ENCODE results near the gene P2RX6.
"Not testable (repeated sequence)": the region's sequence is repeated elsewhere in the genome, so short reads cannot be mapped to it uniquely, and the experiment has no call there.

Gene P2RX6

DNA sequence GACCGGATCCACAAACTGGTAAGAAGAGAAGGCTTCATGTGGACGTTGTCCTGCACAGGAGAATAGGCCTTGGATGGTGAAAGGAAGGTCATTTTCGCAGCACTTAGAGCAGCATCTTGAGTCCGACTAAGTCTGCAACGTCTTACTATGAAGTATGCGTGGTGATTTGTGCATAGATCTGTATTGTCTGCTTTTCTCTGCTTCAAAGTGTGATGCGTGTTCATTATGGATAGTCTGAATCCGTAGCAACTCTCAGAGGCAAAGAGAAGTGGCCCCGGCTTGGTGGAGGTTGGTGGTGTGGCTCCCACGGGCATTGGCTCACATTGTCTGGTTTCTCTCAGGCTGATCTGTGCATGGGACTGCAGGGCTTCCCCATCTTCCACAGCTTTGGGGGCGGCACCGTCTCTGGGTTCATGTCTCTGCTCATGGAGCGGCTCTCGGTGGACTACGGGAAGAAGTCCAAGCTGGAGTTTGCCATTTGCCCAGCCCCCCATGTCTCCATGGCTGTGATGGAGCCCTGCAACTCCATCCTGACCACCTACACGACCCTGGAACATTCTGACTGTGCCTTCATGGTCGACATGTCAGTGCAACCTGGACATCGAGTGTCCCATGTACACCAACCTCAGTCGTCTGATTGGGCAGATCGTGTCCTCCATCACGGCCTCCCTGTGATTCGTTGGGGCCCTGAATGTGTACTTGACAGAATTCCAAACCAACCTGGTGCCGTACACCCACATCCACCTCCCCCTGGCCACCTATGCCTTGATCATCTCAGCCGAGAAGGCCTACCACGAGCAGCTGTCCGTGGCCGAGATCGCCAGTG is 52.3 kb downstream of the P2RX6 start:
- no peak overlapping the region for H3K4me3 ChIP-seq
- no peak overlapping the region for H3K27ac ChIP-seq

DNA sequence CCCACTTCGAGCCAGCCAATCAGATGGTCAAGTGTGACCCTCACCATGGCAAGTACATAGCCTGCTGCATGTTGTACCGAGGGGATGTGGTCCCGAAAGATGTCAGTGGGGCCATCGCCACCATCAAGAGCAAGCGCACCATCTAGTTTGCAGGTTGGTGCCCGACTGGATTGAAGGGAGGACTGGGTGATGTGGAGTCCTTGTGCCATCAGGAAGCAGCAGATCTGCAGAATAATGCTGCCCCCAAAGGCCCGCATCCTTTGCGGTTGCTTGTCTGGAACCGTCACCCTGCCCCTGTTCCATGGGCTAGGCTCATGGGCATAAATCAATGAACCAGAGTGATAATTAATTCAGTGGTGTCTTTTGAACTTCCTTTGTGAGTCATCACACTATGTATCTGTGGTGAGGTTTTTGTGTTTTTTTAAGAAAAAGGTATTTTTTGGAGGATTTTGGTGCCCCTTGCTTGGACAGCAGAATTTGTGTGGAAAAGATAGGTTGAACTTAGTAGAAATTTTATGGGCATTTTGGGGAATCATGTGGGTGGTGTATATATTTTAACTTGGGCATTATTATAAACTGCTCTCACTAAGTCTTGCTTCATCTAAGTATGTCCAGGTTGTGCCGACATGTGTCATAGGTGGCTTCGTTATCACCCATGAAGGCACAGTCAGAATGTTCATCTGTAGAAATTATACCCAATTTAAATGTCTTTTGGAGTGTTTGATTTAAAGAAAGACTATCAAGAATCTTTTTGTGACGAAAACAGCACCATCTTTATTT is 53.1 kb downstream of the P2RX6 start:
- Histone ChIP-seq H3K4me3 (no peak overlapping the region), H3K27ac (no peak overlapping the region)

DNA sequence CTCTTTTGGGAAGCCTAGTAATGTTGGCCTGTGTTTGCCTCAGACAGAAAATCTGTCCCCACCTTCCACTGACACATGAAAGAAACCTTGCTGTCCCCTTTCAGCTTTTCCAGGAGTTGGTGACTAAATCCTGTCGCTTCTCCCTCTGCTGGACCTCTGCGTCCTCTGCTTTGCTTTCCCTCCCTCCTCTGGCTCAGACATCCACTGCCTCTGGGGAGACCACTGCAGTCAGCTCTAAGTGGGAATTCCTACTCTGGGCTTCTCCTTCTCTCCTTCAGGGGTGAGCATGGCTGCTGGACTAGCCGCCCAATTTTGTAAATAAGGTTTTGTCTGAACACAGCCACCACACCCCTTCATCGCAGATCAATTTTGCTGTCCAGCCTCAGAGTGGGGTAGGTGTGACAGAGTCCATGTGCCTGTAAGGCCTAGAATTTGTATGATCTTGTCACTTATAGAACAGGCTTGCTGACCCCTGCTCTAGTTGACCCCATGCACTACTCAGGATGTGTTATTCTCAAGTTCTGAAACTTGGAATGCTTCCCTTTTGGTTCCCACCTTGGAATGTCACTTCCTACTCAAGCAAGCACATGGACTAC is 53.8 kb downstream of the P2RX6 start:
- Histone ChIP-seq H3K4me3 (no peak overlapping the region), H3K27ac (no peak overlapping the region)

DNA sequence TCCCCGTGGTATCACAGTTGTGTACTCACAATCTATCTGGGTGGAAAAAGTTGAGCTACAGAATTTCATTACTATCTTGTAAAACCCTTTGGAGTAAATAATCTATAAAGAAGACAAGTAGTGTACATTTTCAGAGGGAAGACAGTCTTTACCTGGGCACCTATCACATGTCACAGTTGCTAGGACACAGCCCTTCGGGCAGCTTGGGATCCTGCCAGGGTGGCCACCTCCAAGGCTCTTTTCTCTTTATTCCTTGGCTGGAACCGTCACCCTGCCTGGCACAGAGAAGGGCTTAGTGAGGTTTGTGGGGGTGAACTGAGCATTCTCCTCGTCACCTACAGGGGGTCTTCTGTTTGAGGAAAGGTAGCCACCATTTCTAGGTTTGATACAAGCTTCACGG is 54.4 kb downstream of the P2RX6 start:
- Histone ChIP-seq H3K27ac (no peak overlapping the region), H3K4me3 (no peak overlapping the region)

DNA sequence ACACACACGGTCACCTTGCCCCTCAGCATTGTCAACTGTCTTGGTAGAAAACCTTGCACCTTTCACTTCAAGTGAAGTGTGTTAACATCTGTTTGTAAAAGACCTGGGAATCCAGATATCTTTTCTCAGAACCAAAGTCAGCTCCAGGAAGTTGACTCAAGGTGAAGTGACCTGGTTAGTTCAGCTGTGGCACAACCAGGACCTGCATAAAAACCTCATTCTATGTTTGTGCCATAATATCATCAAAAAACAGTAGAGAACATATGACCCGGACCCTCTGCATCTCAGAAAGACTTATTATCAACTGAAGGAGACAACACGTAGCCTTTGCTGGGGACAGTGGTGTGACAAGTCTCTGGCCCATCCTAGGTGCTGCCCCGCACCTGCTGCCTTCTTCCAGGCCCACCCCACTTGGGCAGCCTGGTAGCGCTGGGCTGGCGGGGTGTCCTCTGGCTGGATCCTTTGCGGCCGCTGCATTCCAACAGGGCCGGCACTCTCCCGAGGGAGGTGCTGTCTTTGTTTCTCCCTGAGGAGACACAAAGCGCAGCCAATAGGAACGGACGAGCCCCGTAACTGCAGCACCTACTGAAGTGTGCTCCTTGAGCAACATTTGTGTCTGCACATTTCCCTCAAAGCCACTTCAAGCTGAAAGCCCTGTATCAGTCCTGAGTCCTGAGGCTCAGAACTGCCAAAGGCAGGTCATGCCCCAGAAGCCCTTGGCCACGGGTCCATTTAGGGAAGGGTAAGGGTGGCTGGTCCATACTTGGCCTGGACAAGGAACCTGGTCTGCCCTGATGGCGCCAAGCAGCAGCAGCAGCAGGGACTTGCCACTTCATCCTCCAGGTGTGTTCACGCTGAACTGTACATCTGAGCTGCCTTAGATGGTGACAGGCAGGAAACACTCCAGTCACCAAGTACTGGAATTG is 56.0 kb downstream of the P2RX6 start:
- no peak overlapping the region for H3K27ac ChIP-seq
- H3K4me3 ChIP-seq: no peak overlapping the region

DNA sequence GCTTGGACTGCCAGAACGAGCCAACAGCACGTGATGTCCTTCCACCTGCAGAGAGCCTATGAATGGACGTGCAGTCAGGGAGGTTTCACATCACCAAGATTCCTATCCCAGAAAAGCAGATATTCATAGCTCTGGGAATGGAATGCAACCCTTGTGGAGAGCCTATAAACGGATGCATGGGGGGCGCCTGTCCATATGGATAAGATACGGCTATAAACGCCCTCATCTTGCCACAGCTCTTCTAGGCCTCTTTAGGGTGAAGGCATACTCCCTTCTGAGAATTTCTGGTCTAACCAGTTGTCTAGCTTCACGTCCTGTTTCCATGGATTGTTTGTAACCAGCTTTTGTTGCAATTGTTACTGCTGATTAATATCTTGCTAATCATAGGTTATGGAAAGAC is 56.8 kb downstream of the P2RX6 start:
- H3K27ac ChIP-seq, H3K4me3 ChIP-seq: not testable (repeated sequence)

DNA sequence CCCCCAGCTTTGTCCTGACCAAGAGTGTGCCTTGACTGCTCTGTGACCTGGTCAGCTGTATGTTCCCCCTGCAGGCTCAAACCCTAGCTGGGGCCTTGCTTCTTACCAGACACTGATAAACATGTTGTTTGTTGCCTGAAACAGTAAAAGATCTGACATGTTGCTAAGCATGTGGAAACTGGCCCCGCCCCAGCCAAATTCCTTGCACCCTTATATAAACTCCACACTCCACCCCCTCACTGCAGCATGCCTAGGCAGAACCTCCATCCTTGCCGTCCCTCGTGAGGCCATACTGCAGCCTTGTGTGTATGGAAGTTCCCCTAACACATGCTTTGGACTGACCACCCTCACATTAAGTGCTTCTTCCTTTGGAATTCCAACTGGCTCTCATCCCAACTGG is 58.1 kb downstream of the P2RX6 start:
- Histone ChIP-seq H3K27ac (peak overlapping the region in 8 of 21 experiments; percentile 2 to 66 (median 40)), H3K4me3 (no peak overlapping the region)

DNA sequence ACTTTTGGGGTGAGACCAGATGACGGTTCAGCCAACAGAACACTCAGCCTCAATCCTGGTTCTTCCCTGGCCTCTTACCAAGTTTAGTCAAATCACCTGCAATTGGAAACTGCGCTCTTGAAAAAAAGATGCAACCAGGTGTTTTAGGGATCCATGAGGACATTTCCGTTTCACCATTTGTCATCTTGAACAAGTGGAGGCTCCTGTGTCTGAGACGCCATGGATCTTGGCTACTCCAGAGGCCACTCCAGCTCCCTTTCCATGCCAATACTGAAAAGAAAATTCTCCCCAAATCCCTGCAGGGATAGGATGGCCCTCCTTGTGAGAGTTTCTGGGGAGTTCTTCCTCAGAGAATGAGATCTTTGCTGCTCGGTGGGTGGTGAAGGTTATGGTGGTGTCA is 58.5 kb downstream of the P2RX6 start:
- no peak overlapping the region for H3K4me3 ChIP-seq
- H3K27ac ChIP-seq: no peak overlapping the region

DNA sequence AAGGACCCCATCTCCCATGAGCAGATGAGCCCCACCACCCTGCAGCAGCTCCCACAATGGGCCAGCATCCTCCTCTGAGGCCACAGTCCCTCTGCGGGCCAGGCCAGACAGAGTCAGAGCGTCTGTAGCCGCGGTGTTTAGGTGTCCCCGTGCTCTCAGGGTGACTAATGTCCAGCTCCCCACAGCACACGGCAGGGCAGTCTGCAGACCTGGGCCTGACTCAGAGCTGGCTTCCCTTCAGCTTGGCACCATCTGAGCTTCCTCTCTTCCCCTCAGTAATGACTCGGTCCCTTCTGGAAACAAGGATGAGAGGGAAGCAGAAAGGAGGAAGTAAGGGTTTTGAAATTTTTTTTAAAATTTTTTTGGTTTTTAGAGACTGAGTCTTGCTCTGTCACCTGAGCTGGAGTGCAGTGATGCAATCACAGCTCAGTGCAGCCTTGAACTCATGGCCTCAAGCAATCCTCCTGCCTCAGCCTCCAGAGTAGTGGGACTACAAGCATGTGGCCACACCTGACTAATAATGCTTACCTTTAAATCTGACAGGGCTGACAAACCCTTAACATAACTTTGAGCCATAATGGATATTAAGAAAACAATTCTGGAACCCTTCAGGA is 59.2 kb downstream of the P2RX6 start:
- Histone ChIP-seq H3K27ac (no peak overlapping the region), H3K4me3 (no peak overlapping the region)

DNA sequence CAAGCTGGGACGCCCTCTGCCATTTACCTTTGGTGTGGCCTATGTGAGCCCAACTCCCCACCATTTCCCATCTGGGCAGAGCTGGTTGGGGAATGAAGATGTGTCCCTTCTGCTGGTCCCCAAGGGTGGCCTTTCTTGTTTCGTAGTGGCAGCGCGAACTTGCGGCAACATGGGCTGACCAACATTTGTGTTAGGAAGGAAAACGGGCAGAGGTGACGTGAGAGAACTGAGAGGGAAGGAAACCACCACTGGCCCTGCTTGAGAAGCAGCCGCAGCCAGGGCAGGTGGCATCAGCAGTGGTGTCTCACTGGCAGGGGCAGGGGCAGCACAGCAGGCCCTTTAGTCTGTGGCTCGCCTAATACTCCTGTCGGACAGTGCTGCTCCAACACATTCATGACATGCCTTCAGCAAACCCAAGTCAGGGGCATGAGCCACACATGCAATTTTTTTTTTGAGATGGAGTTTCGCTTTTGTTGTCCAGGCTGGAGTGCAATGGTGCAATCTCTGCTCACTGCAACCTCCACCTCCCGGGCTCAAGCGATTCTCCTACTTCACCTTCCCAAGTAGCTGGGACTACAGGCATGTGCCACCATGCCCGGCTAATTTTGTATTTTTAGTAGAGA is 60.7 kb downstream of the P2RX6 start:
- Histone ChIP-seq H3K4me3 (no peak overlapping the region), H3K27ac (no peak overlapping the region)

DNA sequence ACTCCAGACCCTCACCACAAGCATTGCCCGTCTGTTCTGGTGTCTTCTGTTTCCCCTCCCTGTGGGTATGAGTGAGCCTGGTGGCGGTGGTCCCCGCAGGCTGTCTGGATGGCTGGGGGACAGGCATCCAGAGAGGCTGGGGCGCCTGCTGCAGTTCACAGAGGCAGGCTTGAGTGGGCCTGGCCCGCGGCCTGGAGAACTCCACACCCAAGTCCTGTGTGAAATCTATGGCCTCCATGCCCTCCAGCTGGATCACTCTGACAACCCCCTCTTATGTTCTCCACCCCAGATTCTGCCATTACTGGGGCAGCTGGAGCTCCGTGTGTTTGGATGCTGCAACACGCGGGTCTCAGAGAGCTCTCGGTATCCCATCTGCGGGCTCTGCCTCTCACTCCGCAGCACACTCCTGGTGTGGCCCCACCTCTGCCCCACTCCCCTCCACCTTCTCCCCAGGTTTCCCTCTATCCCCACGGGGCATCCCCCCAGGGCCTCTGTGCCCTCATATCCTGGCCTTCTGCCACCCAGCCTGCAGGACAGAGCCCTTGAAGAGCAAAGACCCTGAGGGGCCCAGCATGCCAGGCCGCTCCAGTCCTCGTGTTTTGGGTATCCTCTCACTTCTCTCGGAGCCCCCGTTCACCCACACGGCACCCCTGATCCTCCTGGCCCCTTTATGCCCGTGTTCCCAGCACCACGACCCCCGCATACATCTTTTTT is 62.1 kb downstream of the P2RX6 start:
- H3K27ac ChIP-seq: no peak overlapping the region

More for the DNA sequence above, 62.1 kb downstream of the P2RX6 start:
- no peak overlapping the region for H3K4me3 ChIP-seq

Measured in skin epidermis (tissue), 12 donors.